GM18951 (cell line): ENCODE measurements around the gene AK2.
A peak's percentile ranks its signal among the peaks of the same experiment; 100 is the strongest.
"Not testable (repeated sequence)": the region's sequence is repeated elsewhere in the genome, so short reads cannot be mapped to it uniquely, and the experiment has no call there.

Source experiments
- POLR2A ChIP-seq: IDR thresholded peaks from 4 replicates; pipeline ENCODE4 v1.6.1; 2011; ENCODE audit warnings: mild to moderate bottlenecking; ENCODE audit not compliant: insufficient read length, insufficient read depth; ENCODE audit errors: extremely low read depth
- in situ Hi-C: fragments of 300-500 bp; cut with MboI; formaldehyde crosslinking; loops from one replicate; pipeline ENCODE4 v1.12.0; 2022; ENCODE audit warnings: low sequenced_read_pairs, mixed read lengths, inconsistent platforms; ENCODE audit not compliant: unreplicated experiment

AK2 gene

GRCh38 chr1:33036526-33037503, at the start of gene AK2:
Gene AK2 (minus strand): TSS chr1:33036883. CDS start chr1:33036828, 55 bp downstream.
- in situ Hi-C loops = no loop called here
- TF ChIP-seq POLR2A = peak; percentile 74

- no peak for TF ChIP-seq POLR2A
- in situ Hi-C loops = no loop called here
Measured at GRCh38 chr1:33086384-33086850, 49.7 kb upstream of the AK2 start.

GRCh38 chr1:33085332-33085731, 48.6 kb upstream of the AK2 start:
- in situ Hi-C loops = no loop called here
- no peak for TF ChIP-seq POLR2A

- in situ Hi-C loops = no loop called here
- no peak for TF ChIP-seq POLR2A
Measured at GRCh38 chr1:33082575-33083108, 46.0 kb upstream of the AK2 start.

GRCh38 chr1:33081554-33082305, 45.0 kb upstream of the AK2 start:
- in situ Hi-C loops = no loop called here
- no peak for TF ChIP-seq POLR2A

GRCh38 chr1:33080885-33081553, 44.3 kb upstream of the AK2 start, which contains the start of gene AZIN2:
Gene AZIN2 (plus strand): TSS chr1:33081153. CDS start chr1:33082250, 1,097 bp downstream.
- in situ Hi-C loops = no loop called here

GRCh38 chr1:33080373-33080772, 43.7 kb upstream of the AK2 start:
- in situ Hi-C loops = no loop called here
- TF ChIP-seq POLR2A = no peak

More at GRCh38 chr1:33080885-33081553, 44.3 kb upstream of the AK2 start, which contains the start of gene AZIN2:
- peak; percentile 24 for TF ChIP-seq POLR2A

- TF ChIP-seq POLR2A = no peak
- in situ Hi-C loops = no loop called here
Measured at GRCh38 chr1:33078030-33078591, 41.4 kb upstream of the AK2 start.

GRCh38 chr1:33074193-33074945, 37.7 kb upstream of the AK2 start:
- no peak for TF ChIP-seq POLR2A
- in situ Hi-C loops = no loop called here

GRCh38 chr1:33072707-33073106, 36.0 kb upstream of the AK2 start:
- no peak for TF ChIP-seq POLR2A
- in situ Hi-C loops = no loop called here

- in situ Hi-C loops = no loop called here
- TF ChIP-seq POLR2A = no peak
Measured at GRCh38 chr1:33070628-33071027, 33.9 kb upstream of the AK2 start.

GRCh38 chr1:33068108-33068507, 31.4 kb upstream of the AK2 start:
- in situ Hi-C loops = not testable (repeated sequence)

- in situ Hi-C loops = not testable (repeated sequence)
Measured at GRCh38 chr1:33066477-33066876, 29.8 kb upstream of the AK2 start.
